IMR-90 (cell line): ENCODE measurements around the gene SLC30A1. TPM values are rescaled to one million over a fixed set of nuclear protein-coding genes. Genes with fewer than 3 reads are reported as not detected.

Source experiments
- ATAC-seq: fragments of 200-7000 bp; cut with Tn5 transposase; 2 replicates; pipeline ENCODE4 v1.9.1; 2020; ENCODE audit warnings: low read depth, mild to moderate bottlenecking, moderate library complexity
- BruUV-seq: library from RNA; stranded (reverse); fragments of 400-500 nt; replicated peaks from 2 replicates; lab custom pipeline; 2021; lab: Mats Ljungman, UMichigan
- CTCF ChIA-PET: fragments of 300-600 bp; formaldehyde crosslinking; extraction: SDS; loops from one replicate; lab custom pipeline; 2021; ENCODE audit warnings: antibody characterized with exemption; lab: Yijun Ruan, JAX
- POLR2A ChIA-PET: fragments of 300-600 bp; sonication (Branson Sonifier 250); formaldehyde crosslinking; loops from one replicate; lab custom pipeline; 2022; ENCODE audit warnings: antibody characterized with exemption; ENCODE audit not compliant: unreplicated experiment; lab: Charles Lee
- DNase-seq: peaks from one replicate; pipeline ENCODE4 v3.0.0; 2013
- H2AFZ ChIP-seq: replicated peaks from 2 replicates; pipeline ENCODE3; 2013; ENCODE audit warnings: low read length, mild to moderate bottlenecking; ENCODE audit not compliant: poor library complexity
- H2AK5ac ChIP-seq: 2 replicates; pipeline ENCODE4 v1.6.1; 2013; ENCODE audit warnings: low read depth, low read length, inconsistent platforms
- H2AK9ac ChIP-seq: replicated peaks from 2 replicates; pipeline ENCODE3; 2013; ENCODE audit warnings: mild to moderate bottlenecking, low read depth, low read length, moderate library complexity; ENCODE audit not compliant: poor library complexity
- H2BK120ac ChIP-seq: 2 replicates; pipeline ENCODE4 v1.6.1; 2013; ENCODE audit warnings: low read depth, low read length, inconsistent platforms
- H2BK15ac ChIP-seq: 3 replicates; pipeline ENCODE4 v1.6.1; 2013; ENCODE audit warnings: low read depth, low read length, inconsistent platforms
- H2BK20ac ChIP-seq: 2 replicates; pipeline ENCODE4 v1.6.1; 2013; ENCODE audit warnings: low read depth, mild to moderate bottlenecking, inconsistent platforms, low read length, moderate library complexity
- H2BK5ac ChIP-seq: 2 replicates; pipeline ENCODE4 v1.6.1; 2013; ENCODE audit warnings: mild to moderate bottlenecking, low read depth, low read length, inconsistent platforms; ENCODE audit not compliant: poor library complexity, severe bottlenecking
- H3K14ac ChIP-seq: replicated peaks from 2 replicates; pipeline ENCODE4 v1.6.1; 2013; ENCODE audit warnings: low read depth, low read length, inconsistent platforms
- H3K18ac ChIP-seq: 2 replicates; pipeline ENCODE4 v1.6.1; 2013; ENCODE audit warnings: low read depth, low read length, control low read depth
- H3K23ac ChIP-seq: 2 replicates; pipeline ENCODE4 v1.6.1; 2013; ENCODE audit warnings: low read depth, low read length, inconsistent platforms
- H3K27ac ChIP-seq: 2 replicates; pipeline ENCODE4 v1.5.1; 2013; ENCODE audit warnings: mild to moderate bottlenecking, control low read depth, low read length; ENCODE audit not compliant: insufficient read depth
- H3K27me3 ChIP-seq: 2 replicates; pipeline ENCODE4 v1.6.1; 2013; ENCODE audit warnings: low read length; ENCODE audit not compliant: control insufficient read depth, insufficient read depth
- H3K36me3 ChIP-seq: 2 replicates; pipeline ENCODE4 v1.6.1; 2013; ENCODE audit warnings: low read length, mixed read lengths; ENCODE audit not compliant: control insufficient read depth, insufficient read depth
- H3K4ac ChIP-seq: 2 replicates; pipeline ENCODE4 v1.6.1; 2013; ENCODE audit warnings: low read depth, low read length, inconsistent platforms
- H3K4me1 ChIP-seq: 2 replicates; pipeline ENCODE4 v1.6.1; 2013; ENCODE audit warnings: low read length, mixed read lengths; ENCODE audit not compliant: control insufficient read depth, insufficient read depth
- H3K4me2 ChIP-seq: 2 replicates; pipeline ENCODE4 v1.6.1; 2013; ENCODE audit warnings: low read depth, mild to moderate bottlenecking, control low read depth, low read length, moderate library complexity
- H3K4me3 ChIP-seq: 2 replicates; pipeline ENCODE4 v1.5.1; 2013; ENCODE audit warnings: low read depth, mild to moderate bottlenecking, control low read depth, low read length, moderate library complexity; ENCODE audit not compliant: insufficient read depth
- H3K56ac ChIP-seq: 2 replicates; pipeline ENCODE4 v1.6.1; 2013; ENCODE audit warnings: low read length, inconsistent platforms; ENCODE audit not compliant: insufficient read depth; ENCODE audit errors: extremely low read depth
- H3K79me1 ChIP-seq, 2 experiments: 2 replicates each; pipeline ENCODE4 v1.6.1; 2013; ENCODE audit warnings: low read length in 2 of 2, inconsistent platforms in 1 of 2, low read depth in 1 of 2
- H3K9ac ChIP-seq: 2 replicates; pipeline ENCODE4 v1.6.1; 2013; ENCODE audit warnings: low read depth, low read length, control low read depth
- H3K9me1 ChIP-seq: 2 replicates; pipeline ENCODE4 v1.6.1; 2013; ENCODE audit warnings: low read length, inconsistent platforms; ENCODE audit not compliant: insufficient read depth
- H3K9me3 ChIP-seq: 2 replicates; pipeline ENCODE4 v1.6.1; 2013; ENCODE audit warnings: low read length; ENCODE audit not compliant: control insufficient read depth, insufficient read depth
- H4K20me1 ChIP-seq: 2 replicates; pipeline ENCODE4 v1.6.1; 2013; ENCODE audit warnings: low read length, inconsistent platforms; ENCODE audit not compliant: insufficient read depth
- H4K5ac ChIP-seq: 2 replicates; pipeline ENCODE4 v1.6.1; 2013; ENCODE audit warnings: mild to moderate bottlenecking, low read depth, low read length, control low read depth
- H4K8ac ChIP-seq, 2 experiments: 2 replicates each; pipeline ENCODE4 v1.6.1; 2013; ENCODE audit warnings: low read depth in 2 of 2, low read length in 2 of 2, control low read depth in 1 of 2, inconsistent platforms in 1 of 2
- H4K91ac ChIP-seq: 2 replicates; pipeline ENCODE4 v1.6.1; 2013; ENCODE audit warnings: low read depth, low read length, inconsistent platforms; ENCODE audit not compliant: insufficient read depth
- BHLHE40 ChIP-seq: fragments of 150-350 bp; IDR thresholded peaks from 2 replicates; pipeline ENCODE4 v1.6.1; 2016; ENCODE audit warnings: mild to moderate bottlenecking, low read depth, low read length
- CEBPB ChIP-seq: IDR thresholded peaks from 2 replicates; pipeline ENCODE4 v1.6.1; 2012; ENCODE audit warnings: low read depth, low read length, improper control_type of control experiment
- CHD1 ChIP-seq: IDR thresholded peaks from 2 replicates; pipeline ENCODE4 v1.6.1; 2012; ENCODE audit warnings: low read depth, low read length, improper control_type of control experiment
- CTCF ChIP-seq: conservative IDR thresholded peaks from 2 replicates; pipeline ENCODE4 v1.5.1; 2012; ENCODE audit warnings: mild to moderate bottlenecking, low read depth, low read length, improper control_type of control experiment
- MAZ ChIP-seq: IDR thresholded peaks from 2 replicates; pipeline ENCODE4 v1.6.1; 2012; ENCODE audit warnings: low read depth, mild to moderate bottlenecking, low read length, improper control_type of control experiment, moderate library complexity, borderline replicate concordance
- MXI1 ChIP-seq: IDR thresholded peaks from 2 replicates; pipeline ENCODE4 v1.6.1; 2012; ENCODE audit warnings: low read depth, mild to moderate bottlenecking, low read length, moderate library complexity, borderline replicate concordance
- POLR2A ChIP-seq: IDR thresholded peaks from 2 replicates; pipeline ENCODE4 v1.6.1; 2012; ENCODE audit warnings: mild to moderate bottlenecking, low read depth, low read length
- RAD21 ChIP-seq: IDR thresholded peaks from 2 replicates; pipeline ENCODE4 v1.6.1; 2012; ENCODE audit warnings: low read length, improper control_type of control experiment
- RFX5 ChIP-seq: IDR thresholded peaks from 2 replicates; pipeline ENCODE4 v1.8.0; 2012; ENCODE audit warnings: low read depth, mild to moderate bottlenecking, low read length, moderate library complexity
- WGBS, 2 experiments: methylation state at CpG; one replicate each; pipeline versions ENCODE4 v1.1.5 to v1.1.7; 2013; ENCODE audit warnings: missing lambda C conversion rate in 2 of 2; ENCODE audit not compliant: insufficient read length in 1 of 2; ENCODE audit errors: extremely low coverage in 2 of 2; 5-methylcytosine and 5-hydroxymethylcytosine counted together
- dilution Hi-C: fragments of 300-500 bp; cut with HindIII; formaldehyde crosslinking; loops from one replicate; pipeline ENCODE4 v1.14.3; 2018; ENCODE audit warnings: low sequenced_read_pairs; ENCODE audit not compliant: unreplicated experiment
- in situ Hi-C: fragments of 300-500 bp; cut with MboI; formaldehyde crosslinking; loops from 3 replicates; pipeline ENCODE4 v1.14.3; 2019; ENCODE audit warnings: low sequenced_read_pairs, inconsistent platforms, mixed read lengths
- intact Hi-C: fragments of 100-400 bp; cut with micrococcal nuclease; formaldehyde crosslinking; loops from 2 replicates; pipeline ENCODE4 v1.10.0; 2022
- polyA plus RNA-seq, 3 experiments: library from polyadenylated mRNA; depleted of rRNA; stranded (reverse); fragments of >200 nt; gene quantifications; 2 replicates each; pipeline ENCODE4 v1.2.3, GENCODE V29; 2012; ENCODE audit warnings: low replicate concordance in 1 of 3
- total RNA-seq: library from RNA; depleted of rRNA; stranded (reverse); fragments of >200 nt; gene quantifications from 2 replicates; pipeline ENCODE4 v1.2.3, GENCODE V29; 2012
- TF ChIP-seq, protein P1 (sequence below): fragments of 150-350 bp; IDR thresholded peaks from 2 replicates; pipeline ENCODE4 v1.6.1; 2016; ENCODE audit warnings: low read depth, mild to moderate bottlenecking, low read length, moderate library complexity, borderline replicate concordance
- TF ChIP-seq, protein P2 (sequence below): fragments of 150-350 bp; IDR thresholded peaks from 2 replicates; pipeline ENCODE4 v1.6.1; 2017; ENCODE audit warnings: mild to moderate bottlenecking, antibody characterized with exemption, low read length, low read depth

The SLC30A1 gene
- total and polyA plus RNA-seq, 2 of the 4 experiments (the other 2 are of a cell fraction) = 5.4 to 8.4 TPM

- ATAC-seq (no peak), DNase-seq (no peak)
- Histone ChIP-seq H4K91ac (no peak overlapping the region), H3K27ac (no peak overlapping the region), H2AFZ (no peak overlapping the region), H3K36me3 (no peaks in the 10 kb centered on the region), H3K14ac (no peak overlapping the region), H3K4me3 (no peak overlapping the region), H4K5ac (no peak overlapping the region), H2AK5ac (no peak overlapping the region), H3K4ac (no peak overlapping the region), H3K79me1 (no peaks in the 10 kb centered on the region), H2BK20ac (no peak overlapping the region), H2BK15ac (no peak overlapping the region), H3K9ac (no peak overlapping the region), H2BK5ac (no peak overlapping the region), H4K8ac (no peak overlapping the region), H3K4me2 (no peak overlapping the region), H3K9me1 (peaks cover 3% of the 10 kb centered on the region; the same call in 1 of the 2 replicates), H3K23ac (no peak overlapping the region), H2AK9ac (no peak overlapping the region), H2BK120ac (no peak overlapping the region), H3K27me3 (no peaks in the 10 kb centered on the region), H3K9me3 (no peaks in the 10 kb centered on the region), H3K18ac (no peak overlapping the region), H3K4me1 (peaks cover 6% of the 10 kb centered on the region), H3K56ac (no peak overlapping the region), H4K20me1 (no peaks in the 10 kb centered on the region)
- POLR2A ChIA-PET = no interaction called here
- no peak for TF ChIP-seq BHLHE40
- no peak for TF ChIP-seq RFX5
- no peak for TF ChIP-seq MXI1
- no peak for TF ChIP-seq MAZ
- TF ChIP-seq, protein P1, sequence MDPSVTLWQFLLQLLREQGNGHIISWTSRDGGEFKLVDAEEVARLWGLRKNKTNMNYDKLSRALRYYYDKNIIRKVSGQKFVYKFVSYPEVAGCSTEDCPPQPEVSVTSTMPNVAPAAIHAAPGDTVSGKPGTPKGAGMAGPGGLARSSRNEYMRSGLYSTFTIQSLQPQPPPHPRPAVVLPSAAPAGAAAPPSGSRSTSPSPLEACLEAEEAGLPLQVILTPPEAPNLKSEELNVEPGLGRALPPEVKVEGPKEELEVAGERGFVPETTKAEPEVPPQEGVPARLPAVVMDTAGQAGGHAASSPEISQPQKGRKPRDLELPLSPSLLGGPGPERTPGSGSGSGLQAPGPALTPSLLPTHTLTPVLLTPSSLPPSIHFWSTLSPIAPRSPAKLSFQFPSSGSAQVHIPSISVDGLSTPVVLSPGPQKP = no peak
- no peak for TF ChIP-seq POLR2A
- TF ChIP-seq CHD1 = no peak
- TF ChIP-seq CEBPB = no peak
- TF ChIP-seq CTCF = no peak
- no peak for TF ChIP-seq RAD21
- TF ChIP-seq, protein P2, sequence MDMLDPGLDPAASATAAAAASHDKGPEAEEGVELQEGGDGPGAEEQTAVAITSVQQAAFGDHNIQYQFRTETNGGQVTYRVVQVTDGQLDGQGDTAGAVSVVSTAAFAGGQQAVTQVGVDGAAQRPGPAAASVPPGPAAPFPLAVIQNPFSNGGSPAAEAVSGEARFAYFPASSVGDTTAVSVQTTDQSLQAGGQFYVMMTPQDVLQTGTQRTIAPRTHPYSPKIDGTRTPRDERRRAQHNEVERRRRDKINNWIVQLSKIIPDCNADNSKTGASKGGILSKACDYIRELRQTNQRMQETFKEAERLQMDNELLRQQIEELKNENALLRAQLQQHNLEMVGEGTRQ = no peak
- CTCF ChIA-PET = interaction anchor here (0.6 kb wide), 1 partner anchor 23 kb away, joined by 3 read pairs; no protein-coding TSS in a partner anchor
- BruUV-seq = no TSS peak
- dilution Hi-C loops = no loop called here
- in situ Hi-C loops = no loop called here
- intact Hi-C loops = no loop called here
- no CpG with 5 or more reads among the region's 2 CpGs for WGBS, 2 experiments
Measured at GRCh38 chr1:211605034-211605433, 26.1 kb upstream of the SLC30A1 start.
